Stomach smooth muscle (tissue), 2 donors: ENCODE results near the gene MORC4.

Experiments
- H3K27ac ChIP-seq: one replicate; pipeline ENCODE4 v1.7.0; 2013; ENCODE audit warnings: mild to moderate bottlenecking, low read length, inconsistent platforms
- H3K27me3 ChIP-seq, 2 donors: one replicate each; pipeline ENCODE4 v1.7.0; 2013; ENCODE audit warnings: low read length in 2 of 2; ENCODE audit not compliant: insufficient read depth in 2 of 2, control insufficient read depth in 1 of 2
- H3K36me3 ChIP-seq, 2 donors: one replicate each; pipeline ENCODE4 v1.7.0; 2013; ENCODE audit warnings: low read length in 2 of 2; ENCODE audit not compliant: control insufficient read depth in 2 of 2, insufficient read depth in 2 of 2
- H3K4me1 ChIP-seq: one replicate; pipeline ENCODE4 v1.7.0; 2013; ENCODE audit warnings: low read length; ENCODE audit not compliant: control insufficient read depth, insufficient read depth
- H3K4me3 ChIP-seq, 2 donors: one replicate each; pipeline ENCODE4 v1.7.0; 2013; ENCODE audit warnings: low read length in 2 of 2
- H3K9ac ChIP-seq, 2 donors: one replicate each; pipeline ENCODE4 v1.7.0; 2013; ENCODE audit warnings: low read length in 2 of 2, mild to moderate bottlenecking in 1 of 2
- H3K9me3 ChIP-seq, 2 donors: one replicate each; pipeline ENCODE4 v1.7.0; 2013; ENCODE audit warnings: low read length in 2 of 2; ENCODE audit not compliant: control insufficient read depth in 2 of 2
- donor health status: healthy.
- donor health status: Pancreatic carcinoma.

Gene MORC4

GRCh38 chrX:106917830-106918500, 82.0 kb downstream of the MORC4 start:
- Histone ChIP-seq H3K36me3 (no peaks in the 10 kb centered on the region), H3K9me3 (no peaks in the 10 kb centered on the region), H3K4me1 (no peaks in the 10 kb centered on the region), H3K4me3 (no peak overlapping the region), H3K27ac (no peak overlapping the region), H3K9ac (no peak overlapping the region), H3K27me3 (peaks cover 0 to 26% of the 10 kb centered on the region in 2 donors)

- Histone ChIP-seq H3K4me1 (no peaks in the 10 kb centered on the region), H3K9me3 (no peaks in the 10 kb centered on the region), H3K9ac (no peak overlapping the region)
Observed at GRCh38 chrX:106912864-106913263, 87.1 kb downstream of the MORC4 start.

DNA sequence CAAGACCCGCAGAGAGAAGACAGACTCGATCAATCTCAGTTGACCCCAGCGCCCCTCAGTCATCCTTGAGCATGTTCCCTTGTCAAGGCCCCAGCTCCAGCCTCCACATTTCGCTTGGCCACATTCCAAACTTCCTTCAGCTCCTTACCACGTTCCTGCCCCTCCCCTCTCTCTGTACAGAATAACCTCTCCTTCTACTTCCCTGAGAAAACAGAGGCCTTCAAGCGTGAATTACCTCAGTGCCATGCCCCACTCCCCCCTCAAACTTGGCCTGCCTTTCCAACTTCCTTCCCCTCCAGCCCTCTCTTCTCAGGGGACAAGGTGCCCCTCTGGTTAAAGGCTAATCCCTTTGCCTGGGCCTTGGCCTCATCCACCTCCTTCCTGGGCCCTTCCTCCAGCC, 93.7 kb downstream of the MORC4 start:
- Histone ChIP-seq H3K4me3 (no peak overlapping the region), H3K9me3 (no peaks in the 10 kb centered on the region), H3K9ac (no peak overlapping the region), H3K36me3 (no peaks in the 10 kb centered on the region), H3K4me1 (peaks cover 7% of the 10 kb centered on the region), H3K27ac (no peak overlapping the region), H3K27me3 (peaks cover 0 to 18% of the 10 kb centered on the region in 2 donors)

More at GRCh38 chrX:106912864-106913263, 87.1 kb downstream of the MORC4 start:
- Histone ChIP-seq H3K27ac (no peak overlapping the region), H3K36me3 (no peaks in the 10 kb centered on the region), H3K27me3 (peaks cover 0 to 21% of the 10 kb centered on the region in 2 donors), H3K4me3 (no peak overlapping the region)

DNA sequence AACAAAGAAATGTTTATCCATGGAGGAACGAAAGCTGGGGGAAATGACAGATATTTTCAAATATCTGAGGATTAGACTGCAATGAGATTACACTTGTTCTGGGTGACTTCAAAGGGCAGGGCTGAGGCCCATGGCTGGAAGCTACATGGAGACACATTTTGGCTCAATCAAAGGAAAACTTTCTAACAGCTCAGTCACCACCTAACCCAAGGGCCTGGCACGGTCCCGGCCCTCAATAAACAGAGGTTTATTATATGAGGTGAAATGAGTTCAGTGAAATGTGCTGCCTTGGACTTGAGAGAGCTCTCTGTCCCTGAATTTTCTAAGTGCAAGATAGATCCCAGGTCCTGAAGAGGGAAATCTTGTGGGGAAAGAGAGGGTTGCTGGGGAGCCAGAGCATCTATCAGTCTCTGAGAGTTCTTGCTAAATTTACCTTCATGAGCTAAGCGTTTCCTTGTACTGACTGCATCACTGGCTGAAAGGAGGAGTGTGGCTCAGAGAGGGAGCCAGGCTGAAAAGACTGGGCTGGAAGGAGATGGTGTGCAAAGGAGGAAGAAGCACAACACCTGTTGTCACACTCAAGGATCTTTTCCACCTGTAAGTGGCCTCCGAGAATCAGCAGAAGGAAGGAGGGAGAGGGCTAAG, 94.8 kb downstream of the MORC4 start:
- H3K27ac ChIP-seq: no peak overlapping the region

GRCh38 chrX:106903856-106904528, 96.0 kb downstream of the MORC4 start:
- Histone ChIP-seq H3K27ac (no peak overlapping the region), H3K4me3 (no peak overlapping the region), H3K9ac (no peak overlapping the region), H3K4me1 (peaks cover 7% of the 10 kb centered on the region), H3K9me3 (no peaks in the 10 kb centered on the region), H3K36me3 (no peaks in the 10 kb centered on the region), H3K27me3 (peaks cover 0 to 23% of the 10 kb centered on the region in 2 donors)

More for the DNA sequence above, 94.8 kb downstream of the MORC4 start:
- H3K9ac ChIP-seq: no peak overlapping the region
- no peak overlapping the region for H3K4me3 ChIP-seq
- peaks cover 0 to 26% of the 10 kb centered on the region in 2 donors for H3K27me3 ChIP-seq
- H3K9me3 ChIP-seq: no peaks in the 10 kb centered on the region
- H3K36me3 ChIP-seq: no peaks in the 10 kb centered on the region
- peaks cover 7% of the 10 kb centered on the region for H3K4me1 ChIP-seq

GRCh38 chrX:106903291-106903824, 96.7 kb downstream of the MORC4 start, which contains the start of gene RIPPLY1:
Gene RIPPLY1, minus strand, starts transcription at chrX:106903341. Its CDS starts 54 bp downstream, at chrX:106903287.
- no peak within 1 kb of the TSS for H3K9ac ChIP-seq
- no peak within 1 kb of the TSS for H3K4me3 ChIP-seq
- peaks cover 0 to 23% of the 10 kb centered on the region in 2 donors for H3K27me3 ChIP-seq
- no peaks in the 10 kb centered on the region for H3K9me3 ChIP-seq
- no peaks in the 10 kb centered on the region for H3K36me3 ChIP-seq
- peaks cover 7% of the 10 kb centered on the region for H3K4me1 ChIP-seq
- H3K27ac ChIP-seq: no peak within 1 kb of the TSS

GRCh38 chrX:106902684-106903083, 97.3 kb downstream of the MORC4 start:
- Histone ChIP-seq H3K36me3 (no peaks in the 10 kb centered on the region), H3K27me3 (peaks cover 0 to 21% of the 10 kb centered on the region in 2 donors), H3K4me1 (peaks cover 7% of the 10 kb centered on the region), H3K9me3 (no peaks in the 10 kb centered on the region), H3K4me3 (no peak overlapping the region), H3K9ac (no peak overlapping the region), H3K27ac (no peak overlapping the region)

DNA sequence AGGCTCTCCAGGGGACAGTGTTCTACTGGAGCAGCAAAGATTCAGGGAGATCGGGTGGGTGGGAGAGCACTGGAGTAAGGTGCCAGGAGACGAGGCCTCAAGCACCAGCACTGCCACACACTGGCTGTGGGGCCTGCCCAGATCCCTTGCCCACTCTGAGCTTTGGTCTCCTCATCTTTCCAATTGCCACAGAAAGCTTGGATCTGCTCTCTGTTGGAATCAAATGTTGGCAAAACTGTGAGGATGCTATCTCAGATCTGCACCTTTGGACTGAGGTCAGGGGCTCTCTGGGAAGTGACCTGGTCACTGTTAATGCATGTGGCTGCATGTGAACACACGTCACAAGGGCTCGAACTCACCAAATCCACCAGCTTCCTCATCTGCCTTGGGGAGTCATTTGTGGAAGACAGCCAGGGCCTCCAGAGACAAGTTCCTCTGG, 98.2 kb downstream of the MORC4 start:
- no peaks in the 10 kb centered on the region for H3K36me3 ChIP-seq
- H3K4me1 ChIP-seq: peaks cover 7% of the 10 kb centered on the region
- no peak overlapping the region for H3K4me3 ChIP-seq
- H3K9me3 ChIP-seq: no peaks in the 10 kb centered on the region
- no peak overlapping the region for H3K9ac ChIP-seq
- no peak overlapping the region for H3K27ac ChIP-seq
- peaks cover 0 to 26% of the 10 kb centered on the region in 2 donors for H3K27me3 ChIP-seq

- H3K9me3 ChIP-seq: no peaks in the 10 kb centered on the region
- peaks cover 7% of the 10 kb centered on the region for H3K4me1 ChIP-seq
- no peak overlapping the region for H3K27ac ChIP-seq
- H3K36me3 ChIP-seq: no peaks in the 10 kb centered on the region
- H3K9ac ChIP-seq: no peak overlapping the region
- peaks cover 0 to 25% of the 10 kb centered on the region in 2 donors for H3K27me3 ChIP-seq
- no peak overlapping the region for H3K4me3 ChIP-seq
Observed at GRCh38 chrX:106901341-106901740, 98.7 kb downstream of the MORC4 start.

DNA sequence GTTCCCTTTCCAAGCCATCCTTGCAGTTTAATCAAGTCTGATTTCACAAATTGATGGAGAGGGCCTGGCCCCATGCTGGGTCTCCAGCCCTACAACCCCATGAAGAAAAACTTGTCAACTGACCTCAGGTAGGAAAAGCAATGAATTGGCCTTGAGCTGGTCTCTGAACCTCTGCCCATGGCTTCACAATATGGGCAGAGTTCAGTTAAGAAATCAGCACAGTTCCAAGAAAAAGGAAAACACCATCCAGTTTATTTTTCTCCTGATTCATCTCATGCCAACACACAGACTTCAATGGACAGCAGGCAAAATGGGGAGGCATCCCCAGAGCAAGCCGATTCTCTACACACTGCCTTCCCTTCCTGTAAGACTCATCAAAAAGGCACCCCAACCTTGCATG, 100.2 kb downstream of the MORC4 start:
- Histone ChIP-seq H3K9ac (no peak overlapping the region), H3K27ac (no peak overlapping the region), H3K4me1 (peaks cover 3% of the 10 kb centered on the region), H3K36me3 (no peaks in the 10 kb centered on the region), H3K4me3 (no peak overlapping the region), H3K27me3 (peaks cover 0 to 26% of the 10 kb centered on the region in 2 donors), H3K9me3 (no peaks in the 10 kb centered on the region)
